H1 (cell line): Measurements from ENCODE around the gene KLC4. TPM values are rescaled to one million over a fixed set of nuclear protein-coding genes. Genes with fewer than 3 reads are reported as not detected.

Source experiments
- SIRT6 ChIP-seq: IDR thresholded peaks from one replicate; pipeline ENCODE4 v1.7.1; 2012; ENCODE audit warnings: low read length, inconsistent platforms
- SP1 ChIP-seq: IDR thresholded peaks from 2 replicates; pipeline ENCODE4 v1.6.1; 2011; ENCODE audit warnings: low read depth, low read length
- SP4 ChIP-seq: IDR thresholded peaks from 2 replicates; pipeline ENCODE4 v1.6.1; 2012; ENCODE audit warnings: low read length, inconsistent platforms
- polyA plus RNA-seq, 7 experiments: library from polyadenylated mRNA; depleted of rRNA in 3 of 7; stranded (reverse) in 5 of 7; unstranded in 2 of 7; fragments of >200 nt in 5 of 7; fragments of 200-250 nt in 2 of 7; gene quantifications; 1 replicate in 5 of 7; 2 replicates in 1 of 7; 4 replicates in 1 of 7; pipeline versions ENCODE4 v1.2.1 to v1.2.3, GENCODE V29; 2011 to 2013; ENCODE audit warnings: missing spikeins in 2 of 7, mixed read lengths in 2 of 7
- total RNA-seq: library from RNA; stranded (reverse); fragmentation: NEBNext Ultra II Directional; extraction: Animal tissue kit (Norgen Biotek cat#: 25700); gene quantifications from 2 replicates; pipeline ENCODE4 v1.2.1, GENCODE V29; 2021
- TF ChIP-seq, protein P1 (sequence below), 3 experiments: IDR thresholded peaks; 1 replicate in 2 of 3; 2 replicates in 1 of 3; pipeline versions ENCODE4 v1.5.1 to v1.6.1; 2011; ENCODE audit warnings: low read length in 3 of 3, mild to moderate bottlenecking in 3 of 3, inconsistent platforms in 2 of 3, low read depth in 1 of 3, moderate library complexity in 1 of 3; ENCODE audit not compliant: insufficient read depth in 1 of 3; ENCODE audit errors: control extremely low read depth in 1 of 3

KLC4 gene
- total and polyA plus RNA-seq, 2 of the 8 experiments (the other 6 are each of a cell fraction or from before 2014, with no cell fraction given) = 15.7 to 28.5 TPM

DNA sequence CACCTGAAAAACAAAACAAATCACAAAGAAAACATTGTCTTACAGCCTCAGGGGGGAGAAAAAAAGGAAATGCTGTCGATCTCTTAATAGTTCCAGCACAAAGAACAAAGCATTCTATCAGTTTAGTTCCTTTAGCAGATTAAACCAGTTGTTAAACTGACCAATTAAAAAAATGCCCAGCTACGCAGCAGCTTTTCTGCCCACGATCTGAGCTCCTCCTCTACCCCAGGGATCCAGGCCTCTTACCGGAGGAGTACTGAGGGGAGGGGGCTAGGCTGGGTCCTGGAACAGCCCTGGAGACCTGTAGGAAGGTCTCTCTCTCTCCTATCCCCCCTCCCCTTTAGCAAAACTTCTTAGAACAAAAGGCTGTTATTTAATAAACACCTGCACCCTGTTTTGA lies 30.0 kb downstream of the KLC4 start (continued):
- TF ChIP-seq, protein P1, sequence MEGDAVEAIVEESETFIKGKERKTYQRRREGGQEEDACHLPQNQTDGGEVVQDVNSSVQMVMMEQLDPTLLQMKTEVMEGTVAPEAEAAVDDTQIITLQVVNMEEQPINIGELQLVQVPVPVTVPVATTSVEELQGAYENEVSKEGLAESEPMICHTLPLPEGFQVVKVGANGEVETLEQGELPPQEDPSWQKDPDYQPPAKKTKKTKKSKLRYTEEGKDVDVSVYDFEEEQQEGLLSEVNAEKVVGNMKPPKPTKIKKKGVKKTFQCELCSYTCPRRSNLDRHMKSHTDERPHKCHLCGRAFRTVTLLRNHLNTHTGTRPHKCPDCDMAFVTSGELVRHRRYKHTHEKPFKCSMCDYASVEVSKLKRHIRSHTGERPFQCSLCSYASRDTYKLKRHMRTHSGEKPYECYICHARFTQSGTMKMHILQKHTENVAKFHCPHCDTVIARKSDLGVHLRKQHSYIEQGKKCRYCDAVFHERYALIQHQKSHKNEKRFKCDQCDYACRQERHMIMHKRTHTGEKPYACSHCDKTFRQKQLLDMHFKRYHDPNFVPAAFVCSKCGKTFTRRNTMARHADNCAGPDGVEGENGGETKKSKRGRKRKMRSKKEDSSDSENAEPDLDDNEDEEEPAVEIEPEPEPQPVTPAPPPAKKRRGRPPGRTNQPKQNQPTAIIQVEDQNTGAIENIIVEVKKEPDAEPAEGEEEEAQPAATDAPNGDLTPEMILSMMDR (IDR thresholded peaks at IDR 0.05; ENCODE audit: control extremely low read depth in 1 of 3, insufficient read depth in 1 of 3, low read depth in 1 of 3, low read length in 3 of 3) = no peak
- TF ChIP-seq SP4 (no peak), SIRT6 (no peak), SP1 (no peak)
